ENCODE data around the gene PAN2.

The PAN2 gene

DNA sequence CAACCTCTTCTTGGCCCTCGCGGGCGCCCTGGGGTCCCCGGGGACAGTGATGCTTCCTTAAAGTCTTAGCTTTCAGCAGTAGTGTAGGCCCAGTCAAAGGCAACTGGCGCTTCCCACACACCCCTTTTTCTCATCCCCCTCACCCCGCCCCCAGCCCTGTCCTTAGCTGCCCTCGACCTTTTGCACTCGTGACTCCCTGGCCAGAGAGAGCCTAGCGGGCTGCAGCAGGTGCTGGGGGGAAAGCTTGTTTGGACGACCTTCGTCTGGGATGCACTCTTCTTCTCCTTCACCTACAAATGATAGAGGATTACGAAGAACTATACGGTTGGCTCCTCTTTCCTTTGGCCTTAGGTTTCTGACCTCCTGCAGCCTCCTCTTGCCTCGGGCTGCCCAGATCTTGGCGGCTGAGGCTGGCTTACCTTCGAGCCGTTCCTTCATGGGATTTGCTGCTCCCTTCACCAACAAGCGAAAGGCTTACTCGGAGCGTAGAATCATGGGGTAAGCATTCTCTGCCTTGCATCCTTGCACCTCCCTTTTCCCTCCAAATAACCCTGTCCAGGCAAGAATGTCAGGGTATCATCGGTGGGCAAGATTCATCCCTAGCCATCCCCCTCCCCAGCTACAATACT lies 66.2 kb downstream of the PAN2 start:
- peak; percentile 7 for DNase-seq

DNA sequence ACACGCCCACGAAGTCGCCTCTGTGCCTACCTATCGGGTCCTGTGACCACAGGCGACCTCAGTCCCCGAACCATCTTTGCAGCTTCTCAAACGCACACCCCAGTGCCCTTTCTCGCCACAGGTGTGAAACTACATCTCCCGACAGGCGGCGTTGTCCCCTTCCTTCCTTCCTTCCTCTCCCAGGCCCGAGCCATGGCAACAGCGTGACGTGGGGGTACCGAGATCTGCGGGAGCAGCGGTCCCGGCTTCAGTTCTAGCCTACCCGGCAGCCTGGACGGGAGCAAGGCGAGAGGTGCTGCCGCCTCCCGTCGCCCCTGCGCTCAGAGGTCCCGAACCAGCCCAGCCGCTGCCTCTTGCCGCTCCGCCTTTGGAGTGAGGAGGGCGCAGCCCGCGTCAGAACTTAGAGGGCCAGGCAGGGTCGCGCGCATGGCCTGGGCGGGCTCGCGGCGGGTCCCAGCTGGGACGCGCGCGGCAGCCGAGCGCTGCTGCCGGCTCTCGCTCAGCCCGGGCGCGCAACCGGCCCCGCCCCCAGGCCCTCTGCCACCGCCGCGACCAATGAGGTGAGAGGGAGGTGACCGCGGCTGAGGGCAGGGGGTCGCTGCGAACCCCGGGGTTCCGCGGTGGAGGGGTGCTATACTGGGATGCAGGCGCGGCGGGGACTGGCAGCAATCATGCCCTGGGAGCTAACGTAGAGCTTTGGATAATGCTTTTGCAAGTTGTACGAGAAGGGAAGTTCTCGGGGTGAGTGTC lies 66.9 kb downstream of the PAN2 start, which contains the start of gene COQ10A:
Gene COQ10A (plus strand): TSS at position 250 of the 750 bp plus-strand sequence. CDS start 177 bp downstream, at position 427.
- peak; percentile 83 for DNase-seq

All from stimulated activated CD4-positive, alpha-beta T cell treated with anti-CD3 and anti-CD28 coated beads, Interleukin-4, amount 100 ng/mL, for 1 hour (primary cell).